ENCODE data around the gene ADD3.
"Not testable (repeated sequence)": the region's sequence is repeated elsewhere in the genome, so short reads cannot be mapped to it uniquely, and the experiment has no call there.

Gene ADD3

GRCh38 chr10:110113670-110114337 is 106.0 kb downstream of the ADD3 start:
- DNase-seq, result no peak

GRCh38 chr10:110114668-110115067 is 106.9 kb downstream of the ADD3 start:
- DNase-seq, result not testable (repeated sequence)

GRCh38 chr10:110115784-110116520 is 108.2 kb downstream of the ADD3 start:
- DNase-seq, result no peak

- DNase-seq, result no peak
Measured at GRCh38 chr10:110118891-110119621, 111.3 kb downstream of the ADD3 start.

GRCh38 chr10:110123594-110123993 is 115.8 kb downstream of the ADD3 start:
- no peak for DNase-seq

GRCh38 chr10:110129490-110129889 is 121.7 kb downstream of the ADD3 start:
- no peak for DNase-seq

- DNase-seq, result no peak
Measured at GRCh38 chr10:110134917-110135316, 127.1 kb downstream of the ADD3 start.

- not testable (repeated sequence) for DNase-seq
Measured at GRCh38 chr10:110135836-110136235, 128.1 kb downstream of the ADD3 start.

- DNase-seq, result no peak
Measured at GRCh38 chr10:110137142-110137545, 129.4 kb downstream of the ADD3 start.

- no peak for DNase-seq
Measured at GRCh38 chr10:110138197-110138812, 130.5 kb downstream of the ADD3 start.

GRCh38 chr10:110141185-110141584 is 133.4 kb downstream of the ADD3 start:
- DNase-seq, result no peak

- DNase-seq, result no peak
Measured at GRCh38 chr10:110141871-110142635, 134.3 kb downstream of the ADD3 start.

GRCh38 chr10:110142965-110143364 is 135.2 kb downstream of the ADD3 start:
- no peak for DNase-seq

GRCh38 chr10:110144507-110144906 is 136.7 kb downstream of the ADD3 start:
- DNase-seq, result no peak

GRCh38 chr10:110147961-110148360 is 140.2 kb downstream of the ADD3 start:
- no peak for DNase-seq

- no peak for DNase-seq
Measured at GRCh38 chr10:110149259-110149658, 141.5 kb downstream of the ADD3 start.

- DNase-seq, result no peak
Measured at GRCh38 chr10:110150046-110150445, 142.3 kb downstream of the ADD3 start.

- no peak for DNase-seq
Measured at GRCh38 chr10:110150981-110151380, 143.2 kb downstream of the ADD3 start.

- DNase-seq, result no peak
Measured at GRCh38 chr10:110151467-110151866, 143.7 kb downstream of the ADD3 start.

- DNase-seq, result no peak
Measured at GRCh38 chr10:110151971-110152370, 144.2 kb downstream of the ADD3 start.

- no peak for DNase-seq
Measured at GRCh38 chr10:110153396-110153795, 145.6 kb downstream of the ADD3 start.

- no peak for DNase-seq
Measured at GRCh38 chr10:110156046-110156445, 148.3 kb downstream of the ADD3 start.

Measured in CD4-positive, alpha-beta T cell treated with Interleukin-6 for 4 hours (primary cell).